Neutrophil (primary cell): ENCODE measurements around the gene ANKRD1.

ENCODE experiments used
- H3K27ac ChIP-seq: fragments of 200-600 bp; sonication (generic); 2 replicates; pipeline ENCODE4 v1.5.1; 2016; ENCODE audit warnings: mild to moderate bottlenecking, moderate library complexity
- H3K27me3 ChIP-seq: fragments of 200-600 bp; sonication (generic); 2 replicates; pipeline ENCODE4 v1.6.0; 2016; ENCODE audit warnings: mild to moderate bottlenecking
- H3K36me3 ChIP-seq: fragments of 200-600 bp; sonication (generic); 2 replicates; pipeline ENCODE4 v1.5.1; 2017
- H3K4me1 ChIP-seq, 2 experiments: fragments of 200-600 bp in 1 of 2; sonication (generic) in 1 of 2; 1 replicate in 1 of 2; 2 replicates in 1 of 2; pipeline versions ENCODE4 v1.5.1 to v1.6.1; 2013 to 2016; ENCODE audit warnings: low read depth in 1 of 2, low read length in 1 of 2, mild to moderate bottlenecking in 1 of 2, moderate library complexity in 1 of 2; ENCODE audit not compliant: control insufficient read depth in 1 of 2, insufficient read depth in 1 of 2
- H3K4me3 ChIP-seq, 2 experiments: fragments of 200-600 bp in 1 of 2; sonication (generic) in 1 of 2; 1 replicate in 1 of 2; 2 replicates in 1 of 2; pipeline ENCODE4 v1.5.1; 2013 to 2016; ENCODE audit warnings: low read depth in 1 of 2, low read length in 1 of 2, mild to moderate bottlenecking in 1 of 2, moderate library complexity in 1 of 2
- H3K9me3 ChIP-seq: fragments of 200-600 bp; sonication (generic); 2 replicates; pipeline ENCODE4 v1.5.1; 2016
- TF ChIP-seq, protein P1 (sequence below): fragments of 200-600 bp; sonication (generic); IDR thresholded peaks from 2 replicates; pipeline ENCODE4 v1.5.1; 2016; ENCODE audit warnings: antibody characterized with exemption

ANKRD1 gene

DNA sequence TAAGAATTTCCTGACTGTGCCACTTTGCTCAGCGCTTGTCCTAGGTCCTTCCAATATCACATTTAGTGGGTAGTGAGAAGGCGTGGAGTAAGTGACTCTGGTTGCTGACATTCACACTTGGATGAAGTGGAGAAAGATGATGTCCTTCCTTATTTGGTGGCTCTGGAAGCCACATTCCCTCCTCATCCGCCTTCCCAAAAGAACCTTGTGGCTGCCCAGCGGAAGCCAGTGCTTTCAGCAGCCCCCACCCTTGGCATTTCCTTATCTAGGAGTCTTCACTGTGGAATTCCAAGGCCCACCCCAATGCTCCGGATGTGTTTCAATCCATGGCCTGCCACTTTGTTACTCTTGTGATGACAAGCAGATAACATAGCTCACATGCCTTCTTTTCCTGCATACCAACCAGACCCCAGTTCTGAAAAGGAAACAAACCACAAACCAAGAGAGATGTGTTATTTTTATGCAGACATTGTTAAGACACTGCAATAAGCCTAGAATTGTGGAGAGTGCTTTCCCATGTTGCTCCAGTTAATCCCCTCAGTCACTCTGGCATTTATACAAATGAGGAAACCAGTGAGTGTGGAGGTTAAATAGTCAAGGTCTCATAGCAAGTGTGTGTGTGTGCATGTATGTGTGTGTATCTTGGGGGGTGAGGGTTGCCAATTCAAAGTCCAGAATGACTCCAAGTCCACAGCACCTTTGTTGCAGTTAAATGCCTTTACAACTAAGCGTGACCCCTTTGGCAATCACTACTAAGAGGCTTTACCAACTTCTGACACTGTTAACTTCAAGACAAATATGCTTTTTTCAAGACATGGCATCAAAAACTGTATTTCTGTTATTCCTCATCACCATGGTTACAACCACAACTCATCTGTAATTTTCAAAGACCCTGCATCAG, 10.3 kb upstream of the ANKRD1 start:
- no peaks in the 10 kb centered on the region for H3K9me3 ChIP-seq
- H3K27ac ChIP-seq, result no peak overlapping the region
- peaks cover 6% of the 10 kb centered on the region for H3K27me3 ChIP-seq
- H3K4me1 ChIP-seq, result no peaks in the 10 kb centered on the region
- TF ChIP-seq, protein P1, sequence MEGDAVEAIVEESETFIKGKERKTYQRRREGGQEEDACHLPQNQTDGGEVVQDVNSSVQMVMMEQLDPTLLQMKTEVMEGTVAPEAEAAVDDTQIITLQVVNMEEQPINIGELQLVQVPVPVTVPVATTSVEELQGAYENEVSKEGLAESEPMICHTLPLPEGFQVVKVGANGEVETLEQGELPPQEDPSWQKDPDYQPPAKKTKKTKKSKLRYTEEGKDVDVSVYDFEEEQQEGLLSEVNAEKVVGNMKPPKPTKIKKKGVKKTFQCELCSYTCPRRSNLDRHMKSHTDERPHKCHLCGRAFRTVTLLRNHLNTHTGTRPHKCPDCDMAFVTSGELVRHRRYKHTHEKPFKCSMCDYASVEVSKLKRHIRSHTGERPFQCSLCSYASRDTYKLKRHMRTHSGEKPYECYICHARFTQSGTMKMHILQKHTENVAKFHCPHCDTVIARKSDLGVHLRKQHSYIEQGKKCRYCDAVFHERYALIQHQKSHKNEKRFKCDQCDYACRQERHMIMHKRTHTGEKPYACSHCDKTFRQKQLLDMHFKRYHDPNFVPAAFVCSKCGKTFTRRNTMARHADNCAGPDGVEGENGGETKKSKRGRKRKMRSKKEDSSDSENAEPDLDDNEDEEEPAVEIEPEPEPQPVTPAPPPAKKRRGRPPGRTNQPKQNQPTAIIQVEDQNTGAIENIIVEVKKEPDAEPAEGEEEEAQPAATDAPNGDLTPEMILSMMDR, result no peak
- H3K4me3 ChIP-seq, result no peak overlapping the region
- no peaks in the 10 kb centered on the region for H3K36me3 ChIP-seq

DNA sequence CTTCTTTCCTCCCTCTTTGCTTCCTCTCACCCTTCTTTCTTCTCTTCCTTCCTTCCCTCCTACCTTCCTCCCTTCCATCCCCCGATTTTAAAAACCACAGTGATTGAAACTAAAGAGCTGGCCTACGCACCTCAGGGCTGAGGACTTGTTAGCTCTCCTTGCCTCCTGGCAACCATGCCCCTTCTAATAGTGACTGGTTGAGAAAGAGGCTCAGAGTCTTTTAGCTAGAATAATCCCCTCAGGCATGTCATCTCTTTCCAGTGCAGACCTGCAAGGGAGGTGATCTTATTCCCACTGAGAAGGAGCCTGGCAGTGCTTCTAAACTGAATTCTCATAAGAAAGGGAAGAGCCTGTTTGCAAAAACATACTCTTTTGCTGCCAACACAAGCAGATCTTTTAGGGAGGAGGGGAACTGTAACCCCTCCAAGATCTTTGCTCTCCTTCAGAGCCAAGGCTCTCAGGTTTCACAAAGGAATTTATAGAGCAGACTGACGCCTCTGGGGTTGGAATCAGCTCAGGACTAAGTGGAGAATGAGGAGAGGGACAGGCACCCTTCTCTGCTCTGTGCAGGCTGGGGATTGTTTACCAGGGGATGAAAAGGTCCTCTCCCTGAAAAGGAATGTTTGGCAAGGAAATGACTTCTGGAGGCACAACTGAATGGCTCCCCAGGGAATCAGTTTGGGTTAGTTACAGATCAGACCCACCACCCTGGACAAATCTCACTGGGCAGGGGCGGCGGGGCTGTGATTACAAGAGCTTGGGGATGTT, 9.4 kb upstream of the ANKRD1 start:
- TF ChIP-seq, protein P1, result no peak
- H3K36me3 ChIP-seq, result no peaks in the 10 kb centered on the region
- no peaks in the 10 kb centered on the region for H3K4me1 ChIP-seq
- no peaks in the 10 kb centered on the region for H3K9me3 ChIP-seq
- peaks cover 6% of the 10 kb centered on the region for H3K27me3 ChIP-seq
- no peak overlapping the region for H3K27ac ChIP-seq
- no peak overlapping the region for H3K4me3 ChIP-seq

DNA sequence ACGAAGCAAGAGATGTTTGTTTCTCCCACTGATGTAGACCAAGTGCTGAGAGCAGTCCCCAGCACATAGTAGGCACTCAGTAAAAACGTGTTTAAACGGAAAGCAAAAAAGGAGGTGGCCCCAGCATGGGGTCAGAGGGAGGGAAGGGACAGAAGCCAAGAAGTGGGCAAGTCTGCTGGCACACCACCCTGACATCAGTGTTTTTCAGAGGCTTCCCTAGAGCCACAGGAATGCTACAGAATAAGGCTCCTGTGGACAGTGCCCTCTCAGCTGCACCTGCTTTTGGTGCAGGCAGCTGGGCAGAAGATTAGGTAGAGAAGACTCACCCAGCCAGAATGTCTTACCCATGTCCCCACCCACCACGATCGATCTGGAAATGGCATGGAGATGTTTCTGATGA, 8.3 kb upstream of the ANKRD1 start:
- Histone ChIP-seq H3K4me3 (no peak overlapping the region), H3K36me3 (no peaks in the 10 kb centered on the region), H3K27me3 (peaks cover 6% of the 10 kb centered on the region), H3K9me3 (no peaks in the 10 kb centered on the region), H3K27ac (no peak overlapping the region), H3K4me1 (no peaks in the 10 kb centered on the region)
- TF ChIP-seq, protein P1, result no peak

DNA sequence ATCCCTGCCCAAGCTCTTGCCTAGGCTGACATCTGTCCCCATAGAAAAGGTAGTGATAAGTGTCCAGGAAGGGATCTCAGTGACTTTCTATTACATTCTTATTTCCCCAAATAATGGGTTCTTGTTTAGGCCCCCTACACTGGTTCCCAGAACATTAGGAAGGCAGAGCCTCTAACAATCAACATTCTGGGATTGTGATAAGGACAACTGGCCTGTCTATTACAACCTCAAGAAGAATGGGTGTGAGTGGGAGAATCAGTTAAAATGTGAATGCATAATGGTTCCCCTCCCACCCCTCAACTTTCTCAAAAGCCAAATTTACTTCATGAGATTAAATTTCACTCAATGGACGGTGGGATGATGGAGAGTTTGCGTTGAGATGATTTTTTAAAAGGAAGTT, 6.4 kb upstream of the ANKRD1 start:
- Histone ChIP-seq H3K27ac (no peak overlapping the region), H3K36me3 (no peaks in the 10 kb centered on the region), H3K9me3 (no peaks in the 10 kb centered on the region), H3K4me1 (no peaks in the 10 kb centered on the region), H3K27me3 (peaks cover 9% of the 10 kb centered on the region), H3K4me3 (no peak overlapping the region)
- TF ChIP-seq, protein P1, result no peak

DNA sequence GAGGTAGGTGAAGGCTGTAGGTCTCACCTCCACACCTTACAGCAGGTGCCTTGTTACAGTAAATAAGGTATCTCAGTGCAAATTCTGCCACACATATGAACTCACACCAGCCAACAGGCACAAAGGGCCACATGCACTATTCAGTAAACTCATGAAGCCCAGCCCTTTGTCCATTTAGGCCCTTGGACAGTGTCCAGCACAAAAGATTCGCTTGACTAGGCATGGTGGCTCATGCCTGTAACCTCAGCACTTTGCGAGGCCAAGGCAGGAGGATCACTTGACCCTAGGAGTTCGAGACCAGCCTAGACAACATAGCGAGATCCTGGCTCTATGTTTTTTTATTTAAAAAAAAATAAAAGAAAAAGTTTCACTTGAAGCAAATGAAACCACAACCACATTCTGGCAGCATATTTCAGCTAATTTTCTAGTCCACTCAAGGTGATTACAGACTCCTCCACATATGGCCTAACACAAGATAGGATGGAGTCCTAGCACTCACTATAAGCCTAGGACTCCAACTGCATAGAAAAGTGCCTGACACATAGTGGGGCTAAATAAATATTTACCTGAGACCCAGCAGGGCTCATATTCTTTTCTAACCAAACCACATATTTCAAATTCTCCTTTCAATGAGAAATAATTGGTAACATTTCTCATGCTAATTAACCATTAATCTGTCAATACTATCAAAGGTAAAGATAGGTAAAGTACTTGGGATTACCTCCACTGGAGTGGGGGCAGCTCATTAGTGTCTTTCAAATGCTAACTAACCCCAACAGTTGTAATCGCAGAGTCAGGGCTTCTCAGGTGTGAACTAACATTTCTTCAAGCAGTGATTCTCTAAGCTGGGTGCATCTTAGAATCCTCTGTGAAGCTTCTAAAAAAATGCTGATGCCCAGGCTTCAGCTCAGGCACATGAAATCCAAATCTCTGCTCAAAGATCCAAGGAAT, 4.5 kb upstream of the ANKRD1 start:
- Histone ChIP-seq H3K9me3 (no peaks in the 10 kb centered on the region), H3K4me3 (no peak overlapping the region), H3K4me1 (no peaks in the 10 kb centered on the region), H3K36me3 (no peaks in the 10 kb centered on the region), H3K27ac (no peak overlapping the region), H3K27me3 (peaks cover 9% of the 10 kb centered on the region)
- TF ChIP-seq, protein P1, result no peak
